ENCODE data around the gene TUBB6.

Gene TUBB6

DNA sequence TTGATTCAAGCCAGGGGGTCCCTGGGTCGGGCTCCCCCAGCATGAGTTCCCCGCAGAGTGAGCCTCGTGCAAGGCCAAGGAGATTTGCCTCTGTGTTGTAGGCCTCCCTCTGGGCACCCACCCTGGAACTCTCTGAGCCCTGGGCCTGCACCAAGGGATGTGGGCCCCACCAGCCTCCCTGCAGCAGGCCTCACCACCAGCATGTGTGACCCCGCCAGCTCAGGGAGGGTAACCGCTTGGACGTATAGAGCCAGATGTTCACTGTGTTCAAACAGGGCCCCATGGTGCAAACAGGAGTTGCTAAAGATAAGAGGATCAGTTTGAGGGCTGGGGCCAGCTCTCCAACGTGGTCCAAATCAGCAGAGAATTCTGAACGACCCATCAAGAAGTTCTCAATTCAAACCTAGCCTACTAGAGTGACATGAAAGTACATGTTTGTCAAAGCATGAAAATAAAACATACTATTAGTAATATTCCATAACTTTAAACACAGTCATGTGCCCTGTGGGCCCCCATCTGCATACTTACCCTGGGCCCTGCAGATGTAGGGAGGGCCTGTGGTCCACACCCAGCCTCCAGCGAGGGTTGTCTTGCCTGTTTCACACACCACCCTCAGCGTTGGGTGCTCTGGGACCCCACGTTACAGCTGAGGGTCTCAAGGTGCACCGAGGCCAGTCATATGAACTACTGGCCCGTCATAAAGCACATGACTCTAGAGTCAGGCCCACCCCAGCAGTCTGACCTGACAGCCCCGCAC, 5.5 kb upstream of the TUBB6 start:
- Mint-ChIP-seq H3K27me3 (peaks cover 24% of the 10 kb centered on the region), H3K27ac (no peak overlapping the region), H3K4me3 (no peak overlapping the region), H3K36me3 (ENCODE audit: low read depth) (no peaks in the 10 kb centered on the region), H3K9me3 (no peaks in the 10 kb centered on the region), H3K4me1 (peaks cover 8% of the 10 kb centered on the region)
- ATAC-seq (no peak), DNase-seq (no peak)

DNA sequence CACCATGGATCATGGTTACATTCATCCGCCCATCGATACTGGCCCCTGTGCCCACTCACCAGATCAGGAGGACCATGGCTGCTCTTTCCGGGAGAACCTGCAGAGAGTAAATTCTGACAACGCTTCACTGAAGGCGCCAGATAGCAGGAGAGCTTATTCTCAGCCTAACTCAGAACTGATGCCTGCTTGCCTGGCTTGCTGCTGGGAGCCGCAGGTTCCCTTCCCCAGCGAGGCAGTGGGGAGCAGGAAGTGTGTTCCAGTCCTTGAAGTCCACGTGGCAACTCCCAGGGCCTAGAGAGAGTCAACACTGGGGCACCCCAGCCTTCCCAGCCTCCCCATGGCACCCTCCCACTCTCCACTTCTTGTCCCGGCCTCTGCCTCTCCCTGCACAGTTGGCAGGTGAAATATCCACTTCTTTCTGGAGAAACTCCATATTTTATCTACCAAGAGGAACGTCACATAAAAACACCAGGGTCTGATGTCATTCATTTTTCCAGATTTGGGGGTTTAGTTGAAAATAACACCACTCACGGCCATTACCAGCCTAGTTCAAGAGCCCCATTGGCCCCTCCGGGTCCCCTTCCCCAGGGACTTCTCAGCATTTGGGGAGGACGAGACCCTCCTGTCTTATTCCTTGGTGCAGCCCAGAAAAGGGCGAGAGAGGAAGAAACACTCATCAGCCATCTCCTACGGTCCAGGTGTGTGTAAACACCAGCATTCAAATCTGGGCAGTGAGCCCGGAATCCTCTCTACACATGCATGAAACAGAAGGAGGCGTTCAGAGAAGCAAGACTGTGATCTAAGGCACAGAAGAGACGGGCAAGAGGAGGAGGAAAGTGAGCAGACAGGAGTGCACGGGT, 3.5 kb upstream of the TUBB6 start:
- no peak overlapping the region for H3K27ac Mint-ChIP-seq
- DNase-seq (no peak), ATAC-seq (no peak)
- no peak overlapping the region for H3K4me3 Mint-ChIP-seq
- H3K4me1 Mint-ChIP-seq, result peaks cover 15% of the 10 kb centered on the region
- no peaks in the 10 kb centered on the region for H3K9me3 Mint-ChIP-seq
- H3K27me3 Mint-ChIP-seq, result peaks cover 33% of the 10 kb centered on the region
- H3K36me3 Mint-ChIP-seq (ENCODE audit: low read depth), result peaks cover 2% of the 10 kb centered on the region

DNA sequence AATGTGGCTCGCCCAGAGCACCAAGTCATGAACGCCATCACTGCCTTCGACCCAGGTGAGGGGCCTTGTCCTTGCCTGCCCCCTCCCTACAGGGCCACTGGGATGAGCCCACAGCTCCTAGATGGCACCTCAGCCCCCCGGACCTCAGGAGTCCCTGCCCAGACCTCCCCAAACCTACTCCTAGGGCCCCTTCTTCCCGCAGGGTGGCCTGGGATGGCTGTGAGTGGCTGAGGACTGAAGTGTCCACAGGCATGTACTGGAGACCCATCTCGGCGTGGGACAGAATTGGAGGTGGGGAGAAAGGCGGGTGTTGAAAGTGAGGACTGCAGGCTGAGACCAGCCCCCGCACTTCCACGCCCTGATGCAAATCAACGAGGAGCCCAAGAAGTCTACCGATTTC, 2.8 kb upstream of the TUBB6 start:
- H3K4me3 Mint-ChIP-seq, result no peak overlapping the region
- H3K27ac Mint-ChIP-seq, result no peak overlapping the region
- no peaks in the 10 kb centered on the region for H3K9me3 Mint-ChIP-seq
- peaks cover 19% of the 10 kb centered on the region for H3K4me1 Mint-ChIP-seq
- peaks cover 36% of the 10 kb centered on the region for H3K27me3 Mint-ChIP-seq
- H3K36me3 Mint-ChIP-seq (ENCODE audit: low read depth), result peaks cover 5% of the 10 kb centered on the region
- no peak for ATAC-seq
- no peak for DNase-seq

DNA sequence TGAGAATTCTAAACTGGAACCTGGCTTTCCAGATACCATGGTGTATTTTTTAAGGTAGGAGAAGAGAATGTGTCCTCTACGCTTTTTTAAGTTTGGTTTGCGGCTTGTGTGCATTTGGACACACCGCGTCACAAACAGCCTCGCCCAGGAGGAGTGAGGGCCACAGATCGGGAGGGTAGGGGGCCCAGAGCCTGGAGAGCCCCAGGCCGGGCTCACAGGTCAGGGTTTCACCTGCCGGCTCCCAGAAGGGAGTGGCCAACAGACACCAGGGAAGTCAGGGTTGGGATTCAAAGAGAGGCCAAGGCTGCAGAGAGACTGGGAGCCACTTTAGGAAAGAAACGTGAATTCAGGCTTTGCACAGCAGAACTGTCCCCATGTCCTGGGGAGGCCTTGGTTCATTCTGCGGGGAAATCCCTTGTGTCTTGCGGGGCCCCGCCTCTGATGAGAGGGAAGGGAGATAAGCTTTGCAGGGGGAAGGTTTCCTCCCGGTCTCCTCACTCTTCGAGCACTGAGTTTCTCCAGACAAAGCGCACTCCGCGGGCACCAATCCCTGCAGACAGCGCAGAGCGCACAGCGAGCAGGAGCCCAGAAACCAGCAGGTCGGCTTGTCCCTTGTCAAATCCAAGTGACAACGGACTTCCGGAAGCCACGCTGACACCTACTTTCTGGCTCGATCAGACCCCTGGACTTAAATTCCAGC, 2.0 kb upstream of the TUBB6 start:
- H3K9me3 Mint-ChIP-seq, result peaks cover 7% of the 10 kb centered on the region
- DNase-seq (no peak), ATAC-seq (no peak)
- H3K4me3 Mint-ChIP-seq, result no peak overlapping the region
- peaks cover 12% of the 10 kb centered on the region for H3K36me3 Mint-ChIP-seq (ENCODE audit: low read depth)
- no peak overlapping the region for H3K27ac Mint-ChIP-seq
- H3K4me1 Mint-ChIP-seq, result peaks cover 19% of the 10 kb centered on the region
- H3K27me3 Mint-ChIP-seq, result peaks cover 41% of the 10 kb centered on the region

DNA sequence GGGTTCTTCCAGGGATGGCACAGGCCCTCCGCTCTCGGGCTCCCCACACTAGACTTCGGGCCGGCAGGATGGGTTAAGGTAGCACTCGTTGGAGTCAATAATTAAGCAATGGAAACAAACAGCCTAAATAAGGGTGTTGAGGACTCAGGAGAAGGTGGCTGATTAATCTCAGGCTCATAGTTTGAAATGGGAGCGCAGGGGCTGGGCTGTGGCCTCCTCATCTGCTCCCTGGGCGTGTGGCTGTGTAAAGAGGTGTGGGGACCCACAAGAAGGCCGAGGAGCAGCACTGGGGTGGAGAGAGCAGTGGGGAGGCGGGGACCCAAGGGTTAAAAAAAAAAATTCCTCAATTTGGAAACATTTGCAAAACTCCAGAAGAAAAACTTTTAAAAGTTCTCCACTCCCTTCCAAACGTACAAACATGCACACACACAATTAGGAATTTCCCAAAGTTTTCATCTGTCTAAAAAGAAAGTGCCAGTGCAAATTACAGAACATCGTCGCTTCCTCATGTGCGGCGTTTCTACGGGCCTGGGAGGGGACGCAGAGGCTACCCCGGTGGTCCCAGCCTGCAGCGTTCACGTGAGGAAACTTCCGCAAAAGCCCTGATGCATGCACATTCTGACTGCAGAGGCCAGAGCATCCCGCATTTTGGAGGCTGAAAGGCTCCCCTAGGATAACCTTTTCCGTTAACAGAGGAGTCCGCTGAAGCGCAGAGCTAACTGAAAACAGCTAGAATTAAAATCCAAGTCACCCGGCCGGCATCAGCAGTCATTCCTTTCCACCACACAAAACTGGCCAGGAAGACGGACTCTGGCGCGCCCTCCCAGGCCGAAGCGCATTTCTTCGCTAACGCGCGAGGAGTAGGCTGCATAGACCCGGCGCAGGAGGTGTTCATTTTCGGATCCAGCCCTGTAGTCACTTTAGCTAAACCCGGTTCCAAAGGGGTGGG, 1.0 kb upstream of the TUBB6 start:
- peak overlapping the region; percentile 75 for H3K4me3 Mint-ChIP-seq
- H3K36me3 Mint-ChIP-seq (ENCODE audit: low read depth), result peaks cover 19% of the 10 kb centered on the region
- ATAC-seq (no peak), DNase-seq (no peak)
- peaks cover 14% of the 10 kb centered on the region for H3K9me3 Mint-ChIP-seq
- H3K27me3 Mint-ChIP-seq, result peaks cover 41% of the 10 kb centered on the region
- peaks cover 19% of the 10 kb centered on the region for H3K4me1 Mint-ChIP-seq
- peak overlapping the region; percentile 59 for H3K27ac Mint-ChIP-seq

DNA sequence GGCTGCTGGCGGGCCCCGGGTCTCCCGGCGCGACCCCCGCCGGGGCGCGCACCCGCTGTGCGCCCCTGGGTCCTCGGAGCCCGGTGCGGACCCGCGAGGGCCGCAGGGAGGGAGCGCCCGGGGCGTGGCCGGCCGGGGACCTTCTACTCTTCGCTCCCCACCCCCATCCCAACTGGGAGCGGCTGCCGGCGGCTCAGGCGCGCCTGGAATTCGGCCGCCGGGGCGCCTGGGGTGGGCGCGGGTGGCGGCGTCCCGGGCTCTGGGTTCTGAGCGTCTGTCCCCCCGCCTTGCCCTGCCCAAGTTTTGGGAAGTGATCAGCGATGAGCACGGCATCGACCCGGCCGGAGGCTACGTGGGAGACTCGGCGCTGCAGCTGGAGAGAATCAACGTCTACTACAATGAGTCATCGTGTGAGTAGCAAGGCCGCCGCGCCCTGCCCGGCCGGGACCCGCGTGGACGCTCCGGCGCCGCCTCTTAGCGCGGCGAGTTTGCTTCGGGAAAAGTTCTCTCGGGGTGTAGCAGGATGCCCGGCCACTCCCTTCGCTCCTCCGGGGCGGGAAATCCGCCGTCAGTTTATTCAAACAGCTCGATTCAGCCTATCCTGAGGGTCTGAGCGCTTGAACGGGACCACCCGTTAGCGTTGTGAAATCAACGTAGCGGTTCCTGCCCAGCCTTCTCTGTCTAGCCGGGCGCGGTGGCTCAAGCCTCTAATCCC, 502 bp downstream of the TUBB6 start:
- H3K27me3 Mint-ChIP-seq, result peaks cover 41% of the 10 kb centered on the region
- H3K4me3 Mint-ChIP-seq, result peak overlapping the region; percentile 74
- peaks cover 19% of the 10 kb centered on the region for H3K4me1 Mint-ChIP-seq
- peak; percentile 75 for ATAC-seq
- peaks cover 24% of the 10 kb centered on the region for H3K36me3 Mint-ChIP-seq (ENCODE audit: low read depth)
- H3K9me3 Mint-ChIP-seq, result peaks cover 14% of the 10 kb centered on the region
- H3K27ac Mint-ChIP-seq, result no peak overlapping the region
- DNase-seq, result peak; percentile 53

DNA sequence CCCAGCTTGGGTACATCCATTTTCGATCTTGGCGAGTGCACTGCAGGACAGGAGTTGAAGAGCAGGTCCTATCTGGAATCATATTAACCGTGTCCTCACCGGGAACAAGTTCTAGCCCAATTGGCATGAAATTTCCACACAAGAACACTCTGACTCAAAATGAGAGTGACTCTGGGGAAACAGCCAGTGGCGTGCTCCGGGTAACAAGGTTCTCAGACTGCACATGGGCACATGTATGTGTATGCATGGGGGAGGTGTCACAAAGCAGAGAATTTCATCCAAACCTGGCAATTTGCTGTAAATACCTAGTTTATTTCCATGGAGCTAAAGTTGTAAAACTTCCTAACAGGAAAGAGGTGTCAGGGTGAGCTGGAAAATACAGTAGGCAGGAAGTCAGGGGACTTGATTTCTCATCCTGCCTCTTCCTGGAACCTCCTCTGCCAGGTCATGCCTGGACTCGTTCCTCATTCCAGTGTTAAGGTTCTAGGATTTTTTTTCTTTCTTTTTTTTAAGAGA, 1.7 kb downstream of the TUBB6 start:
- no peak for DNase-seq
- Mint-ChIP-seq H3K27ac (no peak overlapping the region), H3K27me3 (peaks cover 38% of the 10 kb centered on the region), H3K4me1 (peaks cover 19% of the 10 kb centered on the region), H3K36me3 (ENCODE audit: low read depth) (peaks cover 24% of the 10 kb centered on the region), H3K4me3 (peak overlapping the region; percentile 74), H3K9me3 (peaks cover 14% of the 10 kb centered on the region)
- ATAC-seq, result no peak

DNA sequence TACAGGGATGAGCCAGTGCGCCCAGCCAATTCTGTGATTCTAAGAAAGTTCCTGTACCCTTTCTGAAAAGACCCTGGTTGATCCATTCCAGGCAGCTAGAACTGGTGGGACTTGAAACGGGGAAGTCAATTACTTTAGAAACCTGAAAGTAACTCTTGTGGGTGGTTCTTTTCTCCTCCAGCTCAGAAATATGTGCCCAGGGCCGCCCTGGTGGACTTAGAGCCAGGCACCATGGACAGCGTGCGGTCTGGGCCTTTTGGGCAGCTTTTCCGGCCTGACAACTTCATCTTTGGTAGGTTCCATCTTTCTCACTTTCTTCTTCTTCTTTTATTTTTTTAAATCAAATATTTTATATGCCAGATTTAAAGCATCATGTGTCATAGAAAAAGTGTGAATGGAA, 2.7 kb downstream of the TUBB6 start:
- Mint-ChIP-seq H3K27me3 (peaks cover 34% of the 10 kb centered on the region), H3K4me3 (no peak overlapping the region), H3K27ac (no peak overlapping the region), H3K9me3 (peaks cover 14% of the 10 kb centered on the region), H3K36me3 (ENCODE audit: low read depth) (peaks cover 24% of the 10 kb centered on the region), H3K4me1 (peaks cover 22% of the 10 kb centered on the region)
- ATAC-seq, result no peak
- DNase-seq, result no peak

DNA sequence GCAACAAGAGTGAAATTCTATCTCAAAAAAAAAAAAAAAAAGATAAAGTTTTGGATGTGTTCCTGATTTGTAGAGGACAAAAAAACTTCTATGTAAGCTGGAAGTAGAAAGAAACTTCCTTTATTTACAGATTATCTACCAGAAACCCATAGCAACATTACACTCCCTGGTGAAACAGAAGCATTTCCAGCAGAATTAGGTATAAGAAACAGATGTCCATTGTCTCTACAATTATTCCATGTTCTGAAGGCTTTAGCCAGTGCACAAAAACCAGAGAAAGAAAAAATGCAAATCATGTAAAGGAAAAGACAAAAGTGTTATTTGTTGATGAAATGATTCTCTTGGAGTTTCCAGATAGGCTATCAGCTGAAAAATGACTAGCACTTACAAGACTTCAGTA, 4.9 kb downstream of the TUBB6 start:
- no peak overlapping the region for H3K27ac Mint-ChIP-seq
- DNase-seq (no peak), ATAC-seq (no peak)
- H3K4me3 Mint-ChIP-seq, result no peak overlapping the region
- H3K9me3 Mint-ChIP-seq, result peaks cover 14% of the 10 kb centered on the region
- H3K27me3 Mint-ChIP-seq, result peaks cover 17% of the 10 kb centered on the region
- H3K36me3 Mint-ChIP-seq (ENCODE audit: low read depth), result peaks cover 24% of the 10 kb centered on the region
- peaks cover 17% of the 10 kb centered on the region for H3K4me1 Mint-ChIP-seq

DNA sequence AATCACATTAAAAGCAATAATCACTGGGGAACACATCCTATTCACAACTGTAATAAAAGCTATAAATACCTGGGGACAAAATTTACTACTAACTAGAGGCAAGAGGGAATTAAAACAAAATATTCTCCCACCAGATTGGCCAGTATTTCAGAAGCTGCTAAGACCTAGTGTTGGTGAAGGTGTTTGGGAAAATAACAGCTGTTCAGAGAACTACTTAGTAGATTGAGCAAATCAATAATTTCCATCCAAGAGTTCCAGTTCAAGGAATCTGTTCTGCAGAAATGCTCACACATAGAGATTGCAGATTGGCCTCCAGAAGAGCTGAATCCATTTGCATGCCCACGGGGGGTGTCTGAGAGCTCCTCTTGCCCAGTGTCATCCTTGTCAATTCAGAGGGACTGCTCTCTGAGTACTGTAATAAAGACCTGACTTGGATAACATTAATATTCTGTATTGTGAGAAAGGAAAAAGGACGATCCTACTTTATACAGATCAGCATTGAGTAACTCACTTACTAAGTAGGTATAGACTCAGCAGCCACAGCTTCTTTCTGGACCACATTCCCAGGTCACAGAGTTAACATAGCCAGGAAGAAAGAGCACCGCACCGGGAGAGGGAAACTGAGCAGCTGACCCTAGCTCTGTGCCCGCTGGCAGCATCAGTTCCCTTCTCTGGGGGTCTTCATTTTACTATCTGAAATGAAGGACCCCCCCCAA, 5.6 kb downstream of the TUBB6 start:
- H3K27me3 Mint-ChIP-seq, result peaks cover 14% of the 10 kb centered on the region
- DNase-seq (no peak), ATAC-seq (no peak)
- peaks cover 24% of the 10 kb centered on the region for H3K36me3 Mint-ChIP-seq (ENCODE audit: low read depth)
- H3K4me3 Mint-ChIP-seq, result no peak overlapping the region
- peaks cover 14% of the 10 kb centered on the region for H3K9me3 Mint-ChIP-seq
- H3K27ac Mint-ChIP-seq, result no peak overlapping the region
- H3K4me1 Mint-ChIP-seq, result peaks cover 18% of the 10 kb centered on the region

DNA sequence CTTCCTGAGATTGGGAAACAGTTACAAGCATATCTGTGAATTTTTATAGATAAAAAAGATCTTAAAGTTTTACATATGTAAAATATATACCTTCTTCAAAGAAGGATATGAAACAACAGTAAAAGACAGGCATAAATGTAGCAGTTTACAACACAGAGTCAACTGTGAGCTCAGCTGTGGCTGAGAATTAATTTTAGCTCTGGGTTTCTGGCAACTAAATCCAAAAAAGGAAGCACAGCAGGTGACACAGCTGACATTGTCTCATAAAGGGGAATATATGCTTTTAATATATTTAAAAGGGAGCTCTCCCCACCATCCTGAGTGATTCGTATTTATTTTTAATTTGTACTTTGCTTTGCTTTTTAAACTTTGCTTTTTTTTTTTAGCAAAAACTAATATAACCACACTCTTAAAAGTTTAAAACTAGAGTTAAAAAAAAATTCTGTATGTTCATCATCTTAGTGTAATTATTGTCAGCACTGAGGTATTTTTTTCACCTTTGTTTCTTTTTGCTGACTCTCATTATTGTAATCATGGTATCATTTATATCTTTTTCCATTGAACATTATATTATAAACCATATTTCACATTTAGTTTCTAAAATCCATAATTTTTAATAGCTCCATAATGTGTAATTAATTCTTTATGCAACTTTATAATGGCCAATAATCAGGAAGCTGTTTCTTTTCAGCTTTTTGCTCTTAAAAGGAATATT, 6.7 kb downstream of the TUBB6 start:
- Mint-ChIP-seq H3K4me3 (no peak overlapping the region), H3K27me3 (peaks cover 6% of the 10 kb centered on the region), H3K27ac (no peak overlapping the region), H3K36me3 (ENCODE audit: low read depth) (peaks cover 21% of the 10 kb centered on the region), H3K4me1 (peaks cover 11% of the 10 kb centered on the region), H3K9me3 (peaks cover 14% of the 10 kb centered on the region)
- ATAC-seq (no peak), DNase-seq (no peak)

DNA sequence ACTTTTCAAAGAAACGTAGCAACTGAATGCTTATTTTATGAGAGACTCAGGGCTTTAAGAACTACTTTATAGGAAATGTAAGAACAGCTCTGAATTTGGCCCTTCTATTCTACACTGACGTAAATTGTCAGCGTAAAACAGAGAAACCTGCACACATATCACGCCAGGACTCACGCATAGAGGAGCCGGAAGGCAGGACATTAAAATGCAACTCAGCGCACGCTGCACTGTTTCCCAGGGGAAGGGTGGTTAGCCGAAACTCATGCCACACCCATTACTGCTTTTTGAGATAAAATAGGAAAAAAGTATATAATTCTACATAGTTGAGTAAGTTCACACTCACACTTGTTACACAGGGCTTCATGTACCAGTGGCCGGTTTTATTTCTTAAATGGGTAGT, 7.4 kb downstream of the TUBB6 start:
- Mint-ChIP-seq H3K27me3 (peaks cover 4% of the 10 kb centered on the region), H3K4me3 (no peak overlapping the region), H3K4me1 (peaks cover 8% of the 10 kb centered on the region), H3K9me3 (peaks cover 13% of the 10 kb centered on the region), H3K36me3 (ENCODE audit: low read depth) (peaks cover 18% of the 10 kb centered on the region), H3K27ac (no peak overlapping the region)
- DNase-seq (no peak), ATAC-seq (no peak)

Measured in activated naive CD8-positive, alpha-beta T cell treated with anti-CD3 and anti-CD28 coated beads, Interleukin-2, amount 50 U/mL, for 24 hours (primary cell).